Vagina (tissue), 2 donors: ENCODE data around the gene PLAAT4.

Experiments used
- POLR2A ChIP-seq, 2 donors: fragments of 450-650 bp; IDR thresholded peaks; one replicate each; pipeline ENCODE4 v1.6.1; 2017; ENCODE audit warnings: antibody characterized with exemption in 2 of 2, mild to moderate bottlenecking in 2 of 2, moderate library complexity in 2 of 2
- POLR2AphosphoS5 ChIP-seq, 2 donors: sonication (generic); formaldehyde crosslinking; IDR thresholded peaks; one replicate each; pipeline ENCODE4 v1.9.0; 2017; ENCODE audit warnings: antibody characterized with exemption in 2 of 2, mild to moderate bottlenecking in 2 of 2, low read depth in 1 of 2; ENCODE audit not compliant: insufficient read depth in 1 of 2
- TF ChIP-seq, protein P1 (sequence below), 3 experiments: fragments of 450-650 bp in 2 of 3; fragments of 200-600 bp in 1 of 3; sonication (generic) in 1 of 3; IDR thresholded peaks; one replicate each; pipeline ENCODE4 v1.5.1; 2017 to 2019; ENCODE audit warnings: antibody characterized with exemption in 3 of 3, mild to moderate bottlenecking in 2 of 3, moderate library complexity in 2 of 3

GRCh38 chr11:63564784-63565350 lies 28.3 kb downstream of the PLAAT4 start:
- TF ChIP-seq POLR2A (IDR thresholded peaks at IDR 0.05): no peak
- peak in 1 of 2 donors; percentile 36 for TF ChIP-seq POLR2AphosphoS5 (IDR thresholded peaks at IDR 0.05; ENCODE audit: insufficient read depth in 1 of 2, low read depth in 1 of 2)
- TF ChIP-seq, protein P1, sequence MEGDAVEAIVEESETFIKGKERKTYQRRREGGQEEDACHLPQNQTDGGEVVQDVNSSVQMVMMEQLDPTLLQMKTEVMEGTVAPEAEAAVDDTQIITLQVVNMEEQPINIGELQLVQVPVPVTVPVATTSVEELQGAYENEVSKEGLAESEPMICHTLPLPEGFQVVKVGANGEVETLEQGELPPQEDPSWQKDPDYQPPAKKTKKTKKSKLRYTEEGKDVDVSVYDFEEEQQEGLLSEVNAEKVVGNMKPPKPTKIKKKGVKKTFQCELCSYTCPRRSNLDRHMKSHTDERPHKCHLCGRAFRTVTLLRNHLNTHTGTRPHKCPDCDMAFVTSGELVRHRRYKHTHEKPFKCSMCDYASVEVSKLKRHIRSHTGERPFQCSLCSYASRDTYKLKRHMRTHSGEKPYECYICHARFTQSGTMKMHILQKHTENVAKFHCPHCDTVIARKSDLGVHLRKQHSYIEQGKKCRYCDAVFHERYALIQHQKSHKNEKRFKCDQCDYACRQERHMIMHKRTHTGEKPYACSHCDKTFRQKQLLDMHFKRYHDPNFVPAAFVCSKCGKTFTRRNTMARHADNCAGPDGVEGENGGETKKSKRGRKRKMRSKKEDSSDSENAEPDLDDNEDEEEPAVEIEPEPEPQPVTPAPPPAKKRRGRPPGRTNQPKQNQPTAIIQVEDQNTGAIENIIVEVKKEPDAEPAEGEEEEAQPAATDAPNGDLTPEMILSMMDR (IDR thresholded peaks at IDR 0.05): no peak
